Measurements from ENCODE around the gene MCL1. TPM values are rescaled to one million over a fixed set of nuclear protein-coding genes. Genes with fewer than 3 reads are reported as not detected.

MCL1 gene
- total and polyA plus RNA-seq, 2 experiments from 2014 or later: 55.3 to 244 TPM

DNA sequence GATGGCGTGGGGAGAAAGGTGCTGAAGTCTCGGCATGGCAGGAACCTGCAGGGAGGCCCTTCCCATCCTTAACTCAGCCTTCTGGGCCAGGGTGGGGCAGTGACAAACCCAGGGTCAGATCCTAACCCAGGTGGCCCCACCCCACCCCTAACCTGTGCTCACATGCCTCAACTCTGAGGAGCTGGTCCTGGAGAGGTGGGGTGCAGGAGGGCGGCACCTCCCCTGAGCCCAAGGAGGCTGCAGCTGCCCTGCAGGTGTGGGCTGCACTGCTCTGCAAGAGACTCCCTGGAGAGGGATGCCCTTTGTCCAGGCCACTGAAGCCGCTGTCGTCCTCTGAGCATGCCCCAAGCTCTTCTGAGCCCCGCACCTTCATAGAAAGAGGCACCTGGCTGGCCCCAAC, 45.4 kb downstream of the MCL1 start (continued):
- TF ChIP-seq, protein P1, sequence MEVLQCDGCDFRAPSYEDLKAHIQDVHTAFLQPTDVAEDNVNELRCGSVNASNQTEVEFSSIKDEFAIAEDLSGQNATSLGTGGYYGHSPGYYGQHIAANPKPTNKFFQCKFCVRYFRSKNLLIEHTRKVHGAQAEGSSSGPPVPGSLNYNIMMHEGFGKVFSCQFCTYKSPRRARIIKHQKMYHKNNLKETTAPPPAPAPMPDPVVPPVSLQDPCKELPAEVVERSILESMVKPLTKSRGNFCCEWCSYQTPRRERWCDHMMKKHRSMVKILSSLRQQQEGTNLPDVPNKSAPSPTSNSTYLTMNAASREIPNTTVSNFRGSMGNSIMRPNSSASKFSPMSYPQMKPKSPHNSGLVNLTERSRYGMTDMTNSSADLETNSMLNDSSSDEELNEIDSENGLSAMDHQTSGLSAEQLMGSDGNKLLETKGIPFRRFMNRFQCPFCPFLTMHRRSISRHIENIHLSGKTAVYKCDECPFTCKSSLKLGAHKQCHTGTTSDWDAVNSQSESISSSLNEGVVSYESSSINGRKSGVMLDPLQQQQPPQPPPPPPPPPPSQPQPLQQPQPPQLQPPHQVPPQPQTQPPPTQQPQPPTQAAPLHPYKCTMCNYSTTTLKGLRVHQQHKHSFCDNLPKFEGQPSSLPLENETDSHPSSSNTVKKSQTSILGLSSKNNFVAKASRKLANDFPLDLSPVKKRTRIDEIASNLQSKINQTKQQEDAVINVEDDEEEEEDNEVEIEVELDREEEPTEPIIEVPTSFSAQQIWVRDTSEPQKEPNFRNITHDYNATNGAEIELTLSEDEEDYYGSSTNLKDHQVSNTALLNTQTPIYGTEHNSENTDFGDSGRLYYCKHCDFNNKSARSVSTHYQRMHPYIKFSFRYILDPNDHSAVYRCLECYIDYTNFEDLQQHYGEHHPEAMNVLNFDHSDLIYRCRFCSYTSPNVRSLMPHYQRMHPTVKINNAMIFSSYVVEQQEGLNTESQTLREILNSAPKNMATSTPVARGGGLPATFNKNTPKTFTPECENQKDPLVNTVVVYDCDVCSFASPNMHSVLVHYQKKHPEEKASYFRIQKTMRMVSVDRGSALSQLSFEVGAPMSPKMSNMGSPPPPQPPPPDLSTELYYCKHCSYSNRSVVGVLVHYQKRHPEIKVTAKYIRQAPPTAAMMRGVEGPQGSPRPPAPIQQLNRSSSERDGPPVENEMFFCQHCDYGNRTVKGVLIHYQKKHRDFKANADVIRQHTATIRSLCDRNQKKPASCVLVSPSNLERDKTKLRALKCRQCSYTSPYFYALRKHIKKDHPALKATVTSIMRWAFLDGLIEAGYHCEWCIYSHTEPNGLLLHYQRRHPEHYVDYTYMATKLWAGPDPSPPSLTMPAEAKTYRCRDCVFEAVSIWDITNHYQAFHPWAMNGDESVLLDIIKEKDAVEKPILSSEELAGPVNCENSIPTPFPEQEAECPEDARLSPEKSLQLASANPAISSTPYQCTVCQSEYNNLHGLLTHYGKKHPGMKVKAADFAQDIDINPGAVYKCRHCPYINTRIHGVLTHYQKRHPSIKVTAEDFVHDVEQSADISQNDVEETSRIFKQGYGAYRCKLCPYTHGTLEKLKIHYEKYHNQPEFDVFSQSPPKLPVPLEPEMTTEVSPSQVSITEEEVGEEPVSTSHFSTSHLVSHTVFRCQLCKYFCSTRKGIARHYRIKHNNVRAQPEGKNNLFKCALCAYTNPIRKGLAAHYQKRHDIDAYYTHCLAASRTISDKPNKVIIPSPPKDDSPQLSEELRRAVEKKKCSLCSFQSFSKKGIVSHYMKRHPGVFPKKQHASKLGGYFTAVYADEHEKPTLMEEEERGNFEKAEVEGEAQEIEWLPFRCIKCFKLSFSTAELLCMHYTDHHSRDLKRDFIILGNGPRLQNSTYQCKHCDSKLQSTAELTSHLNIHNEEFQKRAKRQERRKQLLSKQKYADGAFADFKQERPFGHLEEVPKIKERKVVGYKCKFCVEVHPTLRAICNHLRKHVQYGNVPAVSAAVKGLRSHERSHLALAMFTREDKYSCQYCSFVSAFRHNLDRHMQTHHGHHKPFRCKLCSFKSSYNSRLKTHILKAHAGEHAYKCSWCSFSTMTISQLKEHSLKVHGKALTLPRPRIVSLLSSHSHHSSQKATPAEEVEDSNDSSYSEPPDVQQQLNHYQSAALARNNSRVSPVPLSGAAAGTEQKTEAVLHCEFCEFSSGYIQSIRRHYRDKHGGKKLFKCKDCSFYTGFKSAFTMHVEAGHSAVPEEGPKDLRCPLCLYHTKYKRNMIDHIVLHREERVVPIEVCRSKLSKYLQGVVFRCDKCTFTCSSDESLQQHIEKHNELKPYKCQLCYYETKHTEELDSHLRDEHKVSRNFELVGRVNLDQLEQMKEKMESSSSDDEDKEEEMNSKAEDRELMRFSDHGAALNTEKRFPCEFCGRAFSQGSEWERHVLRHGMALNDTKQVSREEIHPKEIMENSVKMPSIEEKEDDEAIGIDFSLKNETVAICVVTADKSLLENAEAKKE (CRISPR knock-in tag; IDR thresholded peaks at IDR 0.05): no peak
- TF ChIP-seq CREB1 (CRISPR knock-in tag; IDR thresholded peaks at IDR 0.05; ENCODE audit: low read depth): no peak
- TF ChIP-seq, protein P2, sequence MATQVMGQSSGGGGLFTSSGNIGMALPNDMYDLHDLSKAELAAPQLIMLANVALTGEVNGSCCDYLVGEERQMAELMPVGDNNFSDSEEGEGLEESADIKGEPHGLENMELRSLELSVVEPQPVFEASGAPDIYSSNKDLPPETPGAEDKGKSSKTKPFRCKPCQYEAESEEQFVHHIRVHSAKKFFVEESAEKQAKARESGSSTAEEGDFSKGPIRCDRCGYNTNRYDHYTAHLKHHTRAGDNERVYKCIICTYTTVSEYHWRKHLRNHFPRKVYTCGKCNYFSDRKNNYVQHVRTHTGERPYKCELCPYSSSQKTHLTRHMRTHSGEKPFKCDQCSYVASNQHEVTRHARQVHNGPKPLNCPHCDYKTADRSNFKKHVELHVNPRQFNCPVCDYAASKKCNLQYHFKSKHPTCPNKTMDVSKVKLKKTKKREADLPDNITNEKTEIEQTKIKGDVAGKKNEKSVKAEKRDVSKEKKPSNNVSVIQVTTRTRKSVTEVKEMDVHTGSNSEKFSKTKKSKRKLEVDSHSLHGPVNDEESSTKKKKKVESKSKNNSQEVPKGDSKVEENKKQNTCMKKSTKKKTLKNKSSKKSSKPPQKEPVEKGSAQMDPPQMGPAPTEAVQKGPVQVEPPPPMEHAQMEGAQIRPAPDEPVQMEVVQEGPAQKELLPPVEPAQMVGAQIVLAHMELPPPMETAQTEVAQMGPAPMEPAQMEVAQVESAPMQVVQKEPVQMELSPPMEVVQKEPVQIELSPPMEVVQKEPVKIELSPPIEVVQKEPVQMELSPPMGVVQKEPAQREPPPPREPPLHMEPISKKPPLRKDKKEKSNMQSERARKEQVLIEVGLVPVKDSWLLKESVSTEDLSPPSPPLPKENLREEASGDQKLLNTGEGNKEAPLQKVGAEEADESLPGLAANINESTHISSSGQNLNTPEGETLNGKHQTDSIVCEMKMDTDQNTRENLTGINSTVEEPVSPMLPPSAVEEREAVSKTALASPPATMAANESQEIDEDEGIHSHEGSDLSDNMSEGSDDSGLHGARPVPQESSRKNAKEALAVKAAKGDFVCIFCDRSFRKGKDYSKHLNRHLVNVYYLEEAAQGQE (IDR thresholded peaks at IDR 0.05; ENCODE audit: unreplicated experiment): no peak
- TF ChIP-seq, protein P3, sequence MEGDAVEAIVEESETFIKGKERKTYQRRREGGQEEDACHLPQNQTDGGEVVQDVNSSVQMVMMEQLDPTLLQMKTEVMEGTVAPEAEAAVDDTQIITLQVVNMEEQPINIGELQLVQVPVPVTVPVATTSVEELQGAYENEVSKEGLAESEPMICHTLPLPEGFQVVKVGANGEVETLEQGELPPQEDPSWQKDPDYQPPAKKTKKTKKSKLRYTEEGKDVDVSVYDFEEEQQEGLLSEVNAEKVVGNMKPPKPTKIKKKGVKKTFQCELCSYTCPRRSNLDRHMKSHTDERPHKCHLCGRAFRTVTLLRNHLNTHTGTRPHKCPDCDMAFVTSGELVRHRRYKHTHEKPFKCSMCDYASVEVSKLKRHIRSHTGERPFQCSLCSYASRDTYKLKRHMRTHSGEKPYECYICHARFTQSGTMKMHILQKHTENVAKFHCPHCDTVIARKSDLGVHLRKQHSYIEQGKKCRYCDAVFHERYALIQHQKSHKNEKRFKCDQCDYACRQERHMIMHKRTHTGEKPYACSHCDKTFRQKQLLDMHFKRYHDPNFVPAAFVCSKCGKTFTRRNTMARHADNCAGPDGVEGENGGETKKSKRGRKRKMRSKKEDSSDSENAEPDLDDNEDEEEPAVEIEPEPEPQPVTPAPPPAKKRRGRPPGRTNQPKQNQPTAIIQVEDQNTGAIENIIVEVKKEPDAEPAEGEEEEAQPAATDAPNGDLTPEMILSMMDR (conservative IDR thresholded peaks at IDR 0.05; ENCODE audit: low read depth in 2 of 2): no peak

All from GM23338 (cell line).